Loucy (cell line): ENCODE measurements around the gene ATG4A.

Experiments used
- EZH2phosphoT487 ChIP-seq: fragments of 200-600 bp; IDR thresholded peaks from 2 replicates; pipeline ENCODE4 v1.6.1; 2018; ENCODE audit warnings: antibody characterized with exemption, mild to moderate bottlenecking, moderate library complexity, borderline replicate concordance
- TF ChIP-seq, protein P1 (sequence below): fragments of 200-600 bp; sonication (generic); conservative IDR thresholded peaks from 2 replicates; pipeline ENCODE4 v1.5.1; 2014; ENCODE audit warnings: mild to moderate bottlenecking, antibody characterized with exemption, low read length

DNA sequence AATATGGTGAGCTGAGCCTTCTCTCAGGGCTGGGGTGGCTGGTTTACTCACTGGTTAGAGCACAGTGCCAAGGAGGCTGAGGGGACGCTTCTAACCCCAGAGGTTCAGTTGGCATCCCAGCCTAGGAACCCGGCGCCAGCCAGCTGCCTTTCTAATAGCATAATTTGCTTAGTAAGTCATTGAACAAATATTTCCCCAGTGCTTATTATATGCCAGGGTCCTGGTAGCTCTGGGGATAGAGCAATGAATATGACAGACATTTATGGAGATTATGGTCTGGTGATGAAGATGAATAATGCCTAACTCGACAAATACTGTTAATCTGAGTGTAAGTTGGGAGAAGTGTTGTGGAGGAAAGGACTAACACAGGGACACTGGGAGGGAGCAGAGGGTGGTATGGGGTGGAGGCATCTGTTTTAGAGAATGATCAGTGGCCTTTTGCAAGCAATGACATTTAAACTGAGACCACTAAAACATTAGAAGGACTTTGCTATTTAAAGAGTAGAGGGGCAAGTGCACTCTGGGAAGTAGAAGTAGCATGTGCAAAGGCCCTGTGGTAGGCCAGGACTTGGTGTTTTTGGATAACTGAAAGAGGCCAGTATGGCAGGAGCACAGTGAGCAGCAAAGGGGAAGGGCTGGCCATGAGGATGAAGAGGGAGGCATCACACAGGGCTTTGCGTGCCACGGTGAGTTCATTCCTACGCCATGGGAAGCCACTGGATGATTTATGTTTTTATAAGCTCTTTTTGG is 71.9 kb downstream of the ATG4A start:
- TF ChIP-seq, protein P1, sequence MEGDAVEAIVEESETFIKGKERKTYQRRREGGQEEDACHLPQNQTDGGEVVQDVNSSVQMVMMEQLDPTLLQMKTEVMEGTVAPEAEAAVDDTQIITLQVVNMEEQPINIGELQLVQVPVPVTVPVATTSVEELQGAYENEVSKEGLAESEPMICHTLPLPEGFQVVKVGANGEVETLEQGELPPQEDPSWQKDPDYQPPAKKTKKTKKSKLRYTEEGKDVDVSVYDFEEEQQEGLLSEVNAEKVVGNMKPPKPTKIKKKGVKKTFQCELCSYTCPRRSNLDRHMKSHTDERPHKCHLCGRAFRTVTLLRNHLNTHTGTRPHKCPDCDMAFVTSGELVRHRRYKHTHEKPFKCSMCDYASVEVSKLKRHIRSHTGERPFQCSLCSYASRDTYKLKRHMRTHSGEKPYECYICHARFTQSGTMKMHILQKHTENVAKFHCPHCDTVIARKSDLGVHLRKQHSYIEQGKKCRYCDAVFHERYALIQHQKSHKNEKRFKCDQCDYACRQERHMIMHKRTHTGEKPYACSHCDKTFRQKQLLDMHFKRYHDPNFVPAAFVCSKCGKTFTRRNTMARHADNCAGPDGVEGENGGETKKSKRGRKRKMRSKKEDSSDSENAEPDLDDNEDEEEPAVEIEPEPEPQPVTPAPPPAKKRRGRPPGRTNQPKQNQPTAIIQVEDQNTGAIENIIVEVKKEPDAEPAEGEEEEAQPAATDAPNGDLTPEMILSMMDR = no peak
- TF ChIP-seq EZH2phosphoT487 = no peak
